Kidney (tissue), 14 donors: ENCODE results near the gene SETD3. TPM values are rescaled to one million over a fixed set of nuclear protein-coding genes. Genes with fewer than 3 reads are reported as not detected.

Source experiments
- DNase-seq, 5 donors: peaks; one replicate each; pipeline ENCODE4 v3.0.0-alpha.2; 2013 to 2020
- FAIRE-seq: peaks from 2 replicates; lab custom pipeline; 2012; peaks lifted over from hg19 to GRCh38; lab: Jason Lieb, UNC
- H3K27ac ChIP-seq, 2 donors: one replicate each; pipeline ENCODE4 v1.7.0; 2013; ENCODE audit warnings: low read depth in 2 of 2, low read length in 2 of 2, inconsistent platforms in 1 of 2
- H3K27me3 ChIP-seq: one replicate; pipeline ENCODE4 v1.7.1; 2013; ENCODE audit warnings: low read length, inconsistent platforms; ENCODE audit not compliant: control insufficient read depth, insufficient read depth
- H3K36me3 ChIP-seq, 3 donors: one replicate each; pipeline versions ENCODE4 v1.7.0 to v1.7.1; 2013; ENCODE audit warnings: low read length in 3 of 3, control low read depth in 1 of 3, inconsistent platforms in 1 of 3; ENCODE audit not compliant: insufficient read depth in 3 of 3, control insufficient read depth in 2 of 3
- H3K4me1 ChIP-seq, 3 donors: one replicate each; pipeline versions ENCODE4 v1.7.0 to v1.7.1; 2013; ENCODE audit warnings: low read length in 3 of 3, inconsistent platforms in 1 of 3, low read depth in 1 of 3; ENCODE audit not compliant: control insufficient read depth in 2 of 3, insufficient read depth in 2 of 3
- H3K4me3 ChIP-seq, 3 donors: one replicate each; pipeline versions ENCODE4 v1.7.0 to v1.8.1; 2013; ENCODE audit warnings: low read length in 3 of 3, control low read depth in 1 of 3, inconsistent platforms in 1 of 3
- H3K9ac ChIP-seq, 3 donors: one replicate each; pipeline versions ENCODE4 v1.7.0 to v1.7.1; 2013; ENCODE audit warnings: low read length in 3 of 3, control low read depth in 1 of 3, inconsistent platforms in 1 of 3
- H3K9me3 ChIP-seq, 3 donors: one replicate each; pipeline versions ENCODE4 v1.7.0 to v1.7.1; 2013; ENCODE audit warnings: low read length in 3 of 3, control low read depth in 1 of 3, inconsistent platforms in 1 of 3; ENCODE audit not compliant: control insufficient read depth in 2 of 3, insufficient read depth in 1 of 3
- intact Hi-C: fragments of 100-400 bp; cut with DNase I; formaldehyde crosslinking; loops from one replicate; pipeline ENCODE4 v1.11.1; 2022
- polyA plus RNA-seq: library from polyadenylated mRNA; stranded (reverse); fragments of 350-450 nt; fragmentation: Illumina TruSeq; extraction: RNeasy Lipid Tissue Mini Kit (QIAGEN cat#74804); gene quantifications from one replicate; pipeline ENCODE4 v1.2.3, GENCODE V29; 2014; ENCODE audit warnings: low read depth, low replicate concordance; ENCODE audit not compliant: insufficient read depth
- total RNA-seq: library from RNA; stranded (reverse); fragmentation: NEBNext Ultra II Directional; extraction: Animal tissue kit (Norgen Biotek cat#: 25700); gene quantifications from one replicate; pipeline ENCODE4 v1.2.1, GENCODE V29; 2021
- TF ChIP-seq, protein P1 (sequence below): IDR thresholded peaks from 3 replicates; pipeline ENCODE4 v1.5.1; 2012; ENCODE audit warnings: mild to moderate bottlenecking, moderate library complexity, borderline replicate concordance; ENCODE audit not compliant: insufficient read depth; ENCODE audit errors: extremely low read depth
- donor health status: control.
- donor health status: control.
- donor health status: control.
- donor health status: control.
- donor health status: control.
- donor health status: DM: yes; HTN: yes; CAD: no.
- donor health status: Normal renal cell carcinoma (clear cell type).

The SETD3 gene
- total and polyA plus RNA-seq, 2 donors from 2014 or later = 74.0 to 85.6 TPM

DNA sequence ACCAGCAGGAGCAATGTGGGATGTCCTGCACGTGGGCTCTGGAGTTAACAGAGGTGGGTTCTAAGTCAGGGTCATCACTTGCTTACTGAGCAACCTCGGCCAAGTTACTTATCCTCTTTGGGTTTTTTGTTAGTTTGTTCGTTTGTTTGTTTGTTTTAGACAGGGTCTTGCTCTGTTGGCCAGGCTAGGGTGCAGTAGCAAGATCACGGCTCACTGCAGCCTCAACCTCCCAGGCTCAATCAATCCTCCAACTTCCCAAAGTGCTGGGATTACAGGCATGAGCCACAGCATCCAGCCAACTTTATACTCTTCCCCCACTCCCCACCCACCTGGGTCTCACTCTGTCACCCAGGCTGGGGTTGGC, 78.4 kb downstream of the SETD3 start:
- Histone ChIP-seq H3K27ac (no peak overlapping the region), H3K4me3 (no peak overlapping the region), H3K9me3 (no peaks in the 10 kb centered on the region), H3K9ac (no peak overlapping the region), H3K36me3 (peaks cover 2 to 36% (median 34%) of the 10 kb centered on the region in 3 donors), H3K27me3 (no peaks in the 10 kb centered on the region), H3K4me1 (peaks cover 0 to 6% (median 2%) of the 10 kb centered on the region in 3 donors)
- intact Hi-C loops = no loop called here
- FAIRE-seq (no peak), DNase-seq (no peak)
- TF ChIP-seq, protein P1, sequence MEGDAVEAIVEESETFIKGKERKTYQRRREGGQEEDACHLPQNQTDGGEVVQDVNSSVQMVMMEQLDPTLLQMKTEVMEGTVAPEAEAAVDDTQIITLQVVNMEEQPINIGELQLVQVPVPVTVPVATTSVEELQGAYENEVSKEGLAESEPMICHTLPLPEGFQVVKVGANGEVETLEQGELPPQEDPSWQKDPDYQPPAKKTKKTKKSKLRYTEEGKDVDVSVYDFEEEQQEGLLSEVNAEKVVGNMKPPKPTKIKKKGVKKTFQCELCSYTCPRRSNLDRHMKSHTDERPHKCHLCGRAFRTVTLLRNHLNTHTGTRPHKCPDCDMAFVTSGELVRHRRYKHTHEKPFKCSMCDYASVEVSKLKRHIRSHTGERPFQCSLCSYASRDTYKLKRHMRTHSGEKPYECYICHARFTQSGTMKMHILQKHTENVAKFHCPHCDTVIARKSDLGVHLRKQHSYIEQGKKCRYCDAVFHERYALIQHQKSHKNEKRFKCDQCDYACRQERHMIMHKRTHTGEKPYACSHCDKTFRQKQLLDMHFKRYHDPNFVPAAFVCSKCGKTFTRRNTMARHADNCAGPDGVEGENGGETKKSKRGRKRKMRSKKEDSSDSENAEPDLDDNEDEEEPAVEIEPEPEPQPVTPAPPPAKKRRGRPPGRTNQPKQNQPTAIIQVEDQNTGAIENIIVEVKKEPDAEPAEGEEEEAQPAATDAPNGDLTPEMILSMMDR = no peak

DNA sequence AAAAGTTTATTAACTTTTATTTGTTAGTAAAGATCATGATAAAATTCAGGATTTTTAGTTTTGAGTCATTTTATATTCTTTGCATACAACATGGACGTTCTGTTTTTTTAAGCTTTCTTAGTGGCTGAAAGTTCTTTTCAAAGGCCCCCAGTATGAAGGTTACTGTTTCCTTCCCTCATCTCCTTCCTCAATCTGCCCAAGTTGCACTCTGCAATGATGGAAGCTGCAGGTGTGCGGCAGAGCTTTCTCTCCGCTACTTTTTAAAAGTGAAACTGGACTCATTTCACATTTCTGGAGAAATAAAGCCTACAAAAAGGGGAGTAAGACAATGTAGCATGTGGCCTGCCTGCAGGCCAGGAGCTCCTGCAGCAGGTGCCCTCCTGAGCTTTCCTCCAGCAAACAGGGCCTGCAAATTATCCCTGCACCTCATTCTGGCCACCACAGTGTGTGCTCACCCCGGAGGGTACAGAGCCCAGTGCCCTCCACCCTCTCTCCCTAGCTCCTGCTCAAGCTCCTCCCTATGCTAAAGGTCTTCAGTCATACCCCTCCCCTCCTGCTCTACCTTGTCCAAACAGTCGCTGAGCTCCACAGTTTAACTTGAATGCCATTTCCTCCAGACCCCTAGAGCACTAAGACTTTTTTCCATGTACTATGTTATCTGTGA, 78.9 kb downstream of the SETD3 start:
- FAIRE-seq (no peak), DNase-seq (peak in 1 of 5 donors; percentile 39)
- intact Hi-C loops = no loop called here
- Histone ChIP-seq H3K27ac (no peak overlapping the region), H3K27me3 (no peaks in the 10 kb centered on the region), H3K9me3 (no peaks in the 10 kb centered on the region), H3K9ac (no peak overlapping the region), H3K4me1 (peaks cover 0 to 6% (median 2%) of the 10 kb centered on the region in 3 donors), H3K36me3 (peaks cover 2 to 36% (median 36%) of the 10 kb centered on the region in 3 donors), H3K4me3 (no peak overlapping the region)
- TF ChIP-seq, protein P1 = no peak

DNA sequence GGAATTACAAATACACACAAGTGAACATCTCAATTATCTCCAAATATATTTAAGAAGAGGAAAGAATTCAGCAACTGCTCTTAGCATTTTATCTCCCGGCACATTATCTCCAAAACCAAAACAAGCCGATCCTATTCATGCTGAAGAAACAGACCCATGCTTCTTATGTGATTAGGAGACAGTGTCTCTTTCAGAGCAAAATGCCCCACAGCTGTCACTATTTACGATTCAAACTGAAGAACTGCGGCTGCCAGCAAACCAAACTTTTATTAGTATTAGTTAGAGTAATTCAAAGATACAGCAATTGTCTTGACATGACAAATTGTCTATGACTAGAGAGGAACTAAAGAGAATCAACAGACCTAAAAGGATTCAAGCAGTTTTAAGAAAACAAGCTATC, 79.4 kb downstream of the SETD3 start:
- Histone ChIP-seq H3K4me3 (no peak overlapping the region), H3K4me1 (peaks cover 0 to 6% (median 2%) of the 10 kb centered on the region in 3 donors), H3K27ac (no peak overlapping the region), H3K27me3 (no peaks in the 10 kb centered on the region), H3K36me3 (peaks cover 2 to 35% (median 33%) of the 10 kb centered on the region in 3 donors), H3K9me3 (no peaks in the 10 kb centered on the region), H3K9ac (no peak overlapping the region)
- intact Hi-C loops = no loop called here
- DNase-seq (peak in 2 of 5 donors; percentile 48 to 62), FAIRE-seq (no peak)
- TF ChIP-seq, protein P1 = no peak
